ENCODE results near the gene ARRB1.

ARRB1 gene

DNA sequence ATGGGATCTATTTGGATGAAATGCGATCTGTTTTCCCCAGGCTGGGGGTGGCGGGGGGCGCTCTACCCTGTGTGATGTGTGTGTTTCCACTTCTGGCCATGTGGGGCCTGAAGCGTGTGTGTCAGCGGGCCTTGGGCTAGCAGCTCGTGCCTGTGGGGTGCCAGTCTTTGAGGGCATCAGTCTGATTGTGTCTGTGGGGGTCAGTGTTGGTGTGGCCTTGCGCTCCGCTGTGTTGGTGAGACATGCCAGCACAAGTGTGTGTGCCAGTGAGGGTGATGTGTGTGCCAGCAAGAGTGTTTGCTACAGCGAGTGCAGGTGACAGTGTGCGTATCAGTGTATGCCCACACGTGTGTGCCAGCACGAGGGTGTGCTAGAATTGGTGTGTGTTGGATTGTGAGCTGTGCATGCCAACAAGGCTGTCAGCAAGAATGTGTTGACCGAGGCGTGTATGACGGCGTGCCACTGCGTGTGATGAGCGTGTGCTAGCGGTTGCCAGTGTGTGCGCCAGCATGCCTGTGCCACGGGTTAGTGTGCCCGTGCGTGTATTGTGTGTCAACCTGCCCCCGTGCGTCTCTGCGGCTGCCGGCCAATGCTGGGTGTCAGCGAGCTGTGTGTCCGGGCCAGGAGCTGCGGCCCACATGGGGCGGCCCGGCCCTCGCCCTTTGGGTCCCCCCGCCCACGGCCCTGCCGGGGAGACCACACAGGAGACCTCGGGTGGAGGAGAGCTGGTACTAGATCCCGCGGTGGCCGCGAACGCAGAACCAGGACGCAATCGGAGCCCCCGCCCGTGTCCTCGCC is 519 bp downstream of the ARRB1 start:
- H3K4me2 ChIP-seq (ENCODE audit: low read length): no peak overlapping the region
- no peaks in the 10 kb centered on the region for H3K27me3 ChIP-seq (ENCODE audit: low read depth, low read length)
- H3K79me2 ChIP-seq (ENCODE audit: low read length): no peaks in the 10 kb centered on the region
- H3K27ac ChIP-seq (ENCODE audit: low read length): no peak overlapping the region
- no peaks in the 10 kb centered on the region for H4K20me1 ChIP-seq (ENCODE audit: insufficient read depth, low read length)
- H3K9ac ChIP-seq (ENCODE audit: low read length): no peak overlapping the region
- no peaks in the 10 kb centered on the region for H3K4me1 ChIP-seq (ENCODE audit: low read length)
- H3K9me3 ChIP-seq (ENCODE audit: insufficient read depth, low read length): no peaks in the 10 kb centered on the region
- TF ChIP-seq, protein P1, sequence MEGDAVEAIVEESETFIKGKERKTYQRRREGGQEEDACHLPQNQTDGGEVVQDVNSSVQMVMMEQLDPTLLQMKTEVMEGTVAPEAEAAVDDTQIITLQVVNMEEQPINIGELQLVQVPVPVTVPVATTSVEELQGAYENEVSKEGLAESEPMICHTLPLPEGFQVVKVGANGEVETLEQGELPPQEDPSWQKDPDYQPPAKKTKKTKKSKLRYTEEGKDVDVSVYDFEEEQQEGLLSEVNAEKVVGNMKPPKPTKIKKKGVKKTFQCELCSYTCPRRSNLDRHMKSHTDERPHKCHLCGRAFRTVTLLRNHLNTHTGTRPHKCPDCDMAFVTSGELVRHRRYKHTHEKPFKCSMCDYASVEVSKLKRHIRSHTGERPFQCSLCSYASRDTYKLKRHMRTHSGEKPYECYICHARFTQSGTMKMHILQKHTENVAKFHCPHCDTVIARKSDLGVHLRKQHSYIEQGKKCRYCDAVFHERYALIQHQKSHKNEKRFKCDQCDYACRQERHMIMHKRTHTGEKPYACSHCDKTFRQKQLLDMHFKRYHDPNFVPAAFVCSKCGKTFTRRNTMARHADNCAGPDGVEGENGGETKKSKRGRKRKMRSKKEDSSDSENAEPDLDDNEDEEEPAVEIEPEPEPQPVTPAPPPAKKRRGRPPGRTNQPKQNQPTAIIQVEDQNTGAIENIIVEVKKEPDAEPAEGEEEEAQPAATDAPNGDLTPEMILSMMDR (IDR thresholded peaks at IDR 0.05; ENCODE audit: low read depth, low read length): no peak
- no peak for TF ChIP-seq EZH2phosphoT487 (IDR thresholded peaks at IDR 0.05; ENCODE audit: low read depth)
- H2AFZ ChIP-seq (ENCODE audit: low read depth, low read length): no peak overlapping the region
- no peak overlapping the region for H3K4me3 ChIP-seq (ENCODE audit: low read length)
- H3K36me3 ChIP-seq (replicated peaks; ENCODE audit: low read depth, low read length): no peaks in the 10 kb centered on the region

GRCh38 chr11:75350122-75350742 is 1.2 kb downstream of the ARRB1 start:
- Histone ChIP-seq H3K36me3 (replicated peaks; ENCODE audit: low read depth, low read length) (no peaks in the 10 kb centered on the region), H3K27ac (ENCODE audit: low read length) (no peak overlapping the region), H3K4me3 (ENCODE audit: low read length) (no peak overlapping the region), H3K4me1 (ENCODE audit: low read length) (no peaks in the 10 kb centered on the region), H3K27me3 (ENCODE audit: low read depth, low read length) (no peaks in the 10 kb centered on the region), H3K79me2 (ENCODE audit: low read length) (no peaks in the 10 kb centered on the region), H3K4me2 (ENCODE audit: low read length) (no peak overlapping the region), H3K9me3 (ENCODE audit: insufficient read depth, low read length) (no peaks in the 10 kb centered on the region), H3K9ac (ENCODE audit: low read length) (no peak overlapping the region), H4K20me1 (ENCODE audit: insufficient read depth, low read length) (no peaks in the 10 kb centered on the region), H2AFZ (ENCODE audit: low read depth, low read length) (no peak overlapping the region)
- no peak for TF ChIP-seq EZH2phosphoT487 (IDR thresholded peaks at IDR 0.05; ENCODE audit: low read depth)

DNA sequence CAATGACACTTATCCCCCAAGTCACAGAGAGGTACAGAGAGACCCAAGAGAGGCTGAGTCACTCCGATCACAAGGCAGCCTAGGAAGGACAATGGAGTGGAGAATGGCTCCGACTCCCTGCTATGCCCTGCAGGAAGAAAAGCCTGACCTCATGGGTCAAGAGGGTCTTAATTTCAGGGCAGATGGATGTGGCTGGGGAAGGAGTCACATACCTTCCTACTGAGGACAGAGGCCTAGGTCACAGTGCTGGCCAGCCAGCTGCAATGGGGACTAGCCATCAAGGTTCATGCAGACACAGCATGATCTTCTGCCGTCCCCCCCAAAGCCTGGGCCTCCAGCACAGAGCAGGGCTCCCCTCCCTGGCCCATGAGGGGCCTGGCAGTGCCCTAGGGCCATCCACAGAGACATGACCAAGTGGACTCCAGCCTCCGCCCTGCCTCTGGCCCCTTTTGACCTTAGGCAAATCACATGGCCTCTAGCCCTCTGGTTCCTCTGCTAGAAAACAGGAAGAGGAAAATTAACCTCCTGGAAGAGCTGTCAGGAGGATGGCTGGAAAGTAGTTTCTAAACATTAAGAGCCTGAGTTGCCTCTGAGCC is 1.8 kb downstream of the ARRB1 start:
- Histone ChIP-seq H3K9ac (ENCODE audit: low read length) (no peak overlapping the region), H3K4me1 (ENCODE audit: low read length) (no peaks in the 10 kb centered on the region), H2AFZ (ENCODE audit: low read depth, low read length) (no peak overlapping the region), H3K36me3 (replicated peaks; ENCODE audit: low read depth, low read length) (no peaks in the 10 kb centered on the region), H3K4me3 (ENCODE audit: low read length) (no peak overlapping the region), H3K9me3 (ENCODE audit: insufficient read depth, low read length) (no peaks in the 10 kb centered on the region), H3K27ac (ENCODE audit: low read length) (no peak overlapping the region), H4K20me1 (ENCODE audit: insufficient read depth, low read length) (no peaks in the 10 kb centered on the region), H3K4me2 (ENCODE audit: low read length) (no peak overlapping the region), H3K79me2 (ENCODE audit: low read length) (no peaks in the 10 kb centered on the region), H3K27me3 (ENCODE audit: low read depth, low read length) (no peaks in the 10 kb centered on the region)
- TF ChIP-seq, protein P1 (IDR thresholded peaks at IDR 0.05; ENCODE audit: low read depth, low read length): no peak
- no peak for TF ChIP-seq EZH2phosphoT487 (IDR thresholded peaks at IDR 0.05; ENCODE audit: low read depth)

DNA sequence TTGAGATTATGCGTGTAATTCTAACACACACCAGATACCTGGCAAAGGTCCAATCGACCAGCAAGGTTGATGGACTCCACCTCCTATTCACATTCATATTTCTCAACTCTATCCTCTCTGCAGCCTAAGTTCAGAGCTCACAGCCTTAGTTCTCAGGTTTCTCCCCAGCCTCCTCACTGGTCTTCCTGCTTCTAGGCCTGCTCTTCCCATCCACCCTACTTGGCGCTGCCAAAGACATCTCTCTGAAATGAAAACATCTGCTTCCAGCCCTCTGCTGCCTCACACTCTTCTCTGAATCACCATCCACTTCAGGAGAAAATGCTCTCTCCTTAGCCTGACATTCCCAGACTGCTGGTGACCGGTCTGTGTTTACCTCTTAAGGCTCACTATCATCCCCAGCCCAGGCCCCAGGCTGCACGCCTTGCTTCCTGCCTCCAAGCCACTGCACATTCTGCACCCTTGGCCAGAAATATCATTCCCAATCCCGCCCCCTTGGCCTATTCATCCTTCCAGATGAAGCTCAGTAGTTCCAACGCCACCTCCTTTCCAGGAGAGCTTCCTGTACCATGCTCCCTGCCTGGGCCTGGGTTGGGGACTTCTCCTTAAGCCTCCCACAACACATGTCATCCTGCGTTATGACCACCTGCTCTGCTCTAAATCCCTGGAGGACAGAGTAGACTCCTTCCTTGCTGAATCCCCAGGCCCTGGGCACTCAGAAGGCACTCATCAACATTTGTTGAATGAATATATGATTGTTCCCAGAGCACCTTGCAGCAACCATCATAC is 3.5 kb downstream of the ARRB1 start:
- Histone ChIP-seq H3K36me3 (replicated peaks; ENCODE audit: low read depth, low read length) (no peaks in the 10 kb centered on the region), H4K20me1 (ENCODE audit: insufficient read depth, low read length) (no peaks in the 10 kb centered on the region), H3K27ac (ENCODE audit: low read length) (no peak overlapping the region), H3K79me2 (ENCODE audit: low read length) (no peaks in the 10 kb centered on the region), H3K27me3 (ENCODE audit: low read depth, low read length) (no peaks in the 10 kb centered on the region), H3K4me3 (ENCODE audit: low read length) (no peak overlapping the region), H3K9me3 (ENCODE audit: insufficient read depth, low read length) (no peaks in the 10 kb centered on the region), H3K4me2 (ENCODE audit: low read length) (no peak overlapping the region), H3K9ac (ENCODE audit: low read length) (no peak overlapping the region), H2AFZ (ENCODE audit: low read depth, low read length) (no peak overlapping the region), H3K4me1 (ENCODE audit: low read length) (no peaks in the 10 kb centered on the region)
- TF ChIP-seq, protein P1 (IDR thresholded peaks at IDR 0.05; ENCODE audit: low read depth, low read length): no peak
- TF ChIP-seq EZH2phosphoT487 (IDR thresholded peaks at IDR 0.05; ENCODE audit: low read depth): no peak

All from OCI-LY3 (cell line).